Stimulated activated CD4-positive, alpha-beta T cell treated with anti-CD3 and anti-CD28 coated beads, Interleukin-2, amount 100 ng/mL, for 48 hours (primary cell): Measurements from ENCODE around the gene TMEM140.

Experiments
- DNase-seq, 2 donors: peaks; one replicate each; pipeline ENCODE4 v3.0.0-alpha.2; 2020

TMEM140 gene

DNA sequence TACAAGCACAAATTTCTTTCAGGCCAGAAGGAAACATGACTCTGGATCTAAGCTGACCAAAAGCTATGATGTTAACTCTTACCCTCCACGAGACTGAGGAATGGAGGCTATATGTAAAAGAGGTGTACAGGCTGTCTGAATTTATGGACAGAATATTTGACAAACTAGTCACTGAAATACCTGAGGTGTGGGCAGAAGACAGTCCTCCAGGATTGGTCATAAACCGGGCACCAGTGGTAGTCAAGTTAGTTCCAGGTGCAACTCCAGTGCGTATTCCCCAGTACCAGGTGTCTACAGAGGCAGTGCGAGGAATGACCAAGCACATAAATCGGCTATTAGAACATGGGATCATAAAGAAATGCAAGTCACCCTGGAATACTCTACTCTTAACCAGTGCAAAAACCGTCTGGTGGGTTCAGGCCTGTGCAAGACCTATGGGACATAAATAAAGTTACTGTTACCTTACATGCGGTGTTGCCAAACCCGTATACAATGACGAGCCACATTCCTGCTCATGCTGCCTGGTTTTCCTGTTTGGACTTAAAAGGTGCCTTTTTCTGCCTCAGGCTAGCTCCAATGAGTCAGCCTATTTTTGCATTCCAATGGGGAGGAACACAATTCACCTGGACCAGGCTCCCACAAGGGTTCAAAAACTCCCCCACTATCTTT is 29.3 kb downstream of the TMEM140 start:
- no peak for DNase-seq

- DNase-seq = no peak
Measured at GRCh38 chr7:135178364-135178763, 30.5 kb downstream of the TMEM140 start.

DNA sequence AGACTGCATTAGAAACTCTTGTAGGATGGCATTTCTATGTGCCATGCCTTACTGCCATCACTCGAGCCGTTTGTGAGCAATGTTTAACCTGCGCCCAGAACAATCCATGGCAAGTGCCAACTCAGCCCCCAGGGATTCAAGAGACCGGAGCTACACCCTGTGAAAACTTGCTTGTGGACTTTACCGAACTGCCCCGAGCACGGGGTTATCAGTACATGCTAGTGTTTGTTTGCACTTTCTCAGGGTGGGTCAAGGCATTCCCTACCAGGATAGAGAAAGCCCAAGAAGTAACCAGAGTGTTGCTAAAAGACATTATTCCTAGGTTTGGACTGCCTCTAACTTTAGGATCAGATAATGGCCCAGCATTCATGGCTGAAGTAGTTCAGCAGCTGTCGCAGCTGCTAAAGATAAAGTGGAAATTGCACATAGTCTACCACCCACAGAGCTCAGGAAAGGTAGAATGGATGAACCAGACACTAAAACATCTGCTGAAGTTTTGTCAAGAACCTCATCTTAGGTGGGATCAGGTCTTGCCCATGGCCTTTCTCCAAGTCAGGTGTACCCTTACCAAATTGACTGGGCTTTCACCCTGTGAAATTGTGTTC is 31.6 kb downstream of the TMEM140 start:
- DNase-seq = no peak

DNA sequence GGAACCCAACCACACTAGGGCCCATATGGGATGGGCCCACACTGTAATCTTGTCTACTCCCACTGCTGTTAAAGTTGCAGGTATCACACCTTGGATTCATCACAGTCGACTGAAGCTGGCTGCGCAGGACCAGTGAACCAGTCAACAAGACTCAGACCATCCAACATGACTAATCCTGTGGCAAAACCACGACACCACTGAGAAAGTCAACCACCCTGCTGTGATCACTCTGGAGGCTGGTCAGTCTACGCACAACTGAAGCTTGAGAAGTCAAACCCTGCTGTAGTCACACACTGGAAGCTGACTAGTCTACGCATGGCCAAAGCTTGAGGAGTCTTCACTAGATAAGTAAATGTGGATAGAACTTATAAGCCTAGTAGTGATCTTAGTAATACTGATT is 32.2 kb downstream of the TMEM140 start:
- DNase-seq = no peak

DNA sequence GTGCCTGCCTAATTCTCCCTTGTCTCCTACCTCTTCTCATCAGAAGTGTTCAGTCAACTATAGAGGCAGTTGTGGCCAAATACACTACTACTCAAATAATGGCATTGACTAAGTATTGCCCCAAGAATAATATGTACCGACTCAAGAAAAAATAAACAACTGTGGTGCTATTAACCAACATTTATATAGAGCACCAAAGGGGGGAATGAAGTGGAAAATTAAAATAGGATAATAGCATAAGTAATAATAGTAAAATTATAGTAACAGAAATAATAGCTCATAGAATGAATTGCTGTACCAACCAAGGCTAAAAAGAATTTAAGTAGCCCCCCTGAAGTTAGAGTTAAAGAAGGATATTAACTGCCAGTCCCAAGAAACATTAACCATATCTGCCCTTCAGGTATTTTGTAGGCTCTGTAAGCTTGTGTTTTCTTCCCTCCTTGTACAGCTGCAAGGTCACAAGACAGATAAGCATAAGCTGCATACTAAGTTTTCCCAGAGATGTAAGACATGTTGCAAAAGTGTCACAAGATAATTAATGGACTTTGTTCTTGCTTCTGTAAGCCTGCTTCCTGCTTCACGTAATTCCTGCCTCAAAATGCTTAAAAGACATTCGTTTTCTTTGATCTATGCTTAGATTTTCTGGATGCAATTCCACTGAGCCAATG is 33.5 kb downstream of the TMEM140 start:
- DNase-seq = no peak

DNA sequence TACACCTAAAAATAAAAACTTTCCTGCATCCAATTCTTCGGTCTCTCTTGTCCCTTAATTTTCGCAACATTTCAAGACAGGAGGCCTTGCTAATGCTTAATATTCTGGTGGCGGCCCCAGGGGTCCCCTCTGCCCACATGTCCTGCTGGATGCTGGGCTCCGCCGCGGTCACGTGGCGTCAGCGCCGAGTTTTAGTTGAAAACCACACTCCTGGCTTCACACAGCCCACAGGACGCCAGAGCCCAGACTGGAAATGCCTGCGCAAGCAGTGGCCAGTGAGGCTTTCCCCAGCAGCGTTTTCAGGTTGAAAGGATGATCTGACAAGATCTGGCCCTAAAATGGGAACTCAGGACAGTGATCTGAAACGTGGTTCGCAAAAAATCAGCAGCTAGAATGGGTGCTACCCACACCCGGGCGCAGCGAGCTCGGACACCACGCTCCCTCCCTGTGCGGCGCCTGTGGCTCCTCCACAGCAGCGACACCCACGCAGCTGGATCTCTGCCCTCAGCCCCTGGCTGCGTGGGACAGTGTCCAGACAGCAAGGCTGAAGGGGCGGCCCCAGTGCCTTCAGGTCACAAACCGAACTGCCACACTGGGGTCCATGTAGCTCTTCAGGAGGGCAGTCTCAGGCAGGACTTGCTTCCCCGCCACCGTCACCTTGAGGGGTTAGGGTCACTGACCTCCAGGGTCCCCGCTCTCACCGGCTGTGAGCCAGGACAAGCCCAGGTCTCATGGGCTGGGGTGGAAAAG is 34.2 kb downstream of the TMEM140 start:
- no peak for DNase-seq

DNA sequence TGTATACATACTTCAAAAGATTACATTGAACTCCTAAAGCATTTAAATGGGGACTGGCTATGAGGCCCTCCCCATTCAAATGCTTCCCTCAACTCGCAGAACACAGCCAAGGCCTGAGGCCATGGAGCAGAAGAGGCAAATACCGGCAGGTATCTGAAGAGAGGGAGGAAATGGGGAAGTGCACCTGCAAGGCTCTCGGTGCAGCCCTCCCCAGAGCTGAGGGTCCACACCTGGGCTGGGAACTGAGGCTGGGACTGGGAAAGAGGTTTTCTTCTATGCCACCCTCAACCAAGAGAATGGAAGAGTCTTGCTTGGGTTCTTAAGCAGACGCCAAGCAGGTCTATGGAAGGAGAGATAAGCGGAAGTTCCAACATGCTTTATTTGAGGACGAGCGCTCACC is 35.6 kb downstream of the TMEM140 start:
- DNase-seq = no peak

DNA sequence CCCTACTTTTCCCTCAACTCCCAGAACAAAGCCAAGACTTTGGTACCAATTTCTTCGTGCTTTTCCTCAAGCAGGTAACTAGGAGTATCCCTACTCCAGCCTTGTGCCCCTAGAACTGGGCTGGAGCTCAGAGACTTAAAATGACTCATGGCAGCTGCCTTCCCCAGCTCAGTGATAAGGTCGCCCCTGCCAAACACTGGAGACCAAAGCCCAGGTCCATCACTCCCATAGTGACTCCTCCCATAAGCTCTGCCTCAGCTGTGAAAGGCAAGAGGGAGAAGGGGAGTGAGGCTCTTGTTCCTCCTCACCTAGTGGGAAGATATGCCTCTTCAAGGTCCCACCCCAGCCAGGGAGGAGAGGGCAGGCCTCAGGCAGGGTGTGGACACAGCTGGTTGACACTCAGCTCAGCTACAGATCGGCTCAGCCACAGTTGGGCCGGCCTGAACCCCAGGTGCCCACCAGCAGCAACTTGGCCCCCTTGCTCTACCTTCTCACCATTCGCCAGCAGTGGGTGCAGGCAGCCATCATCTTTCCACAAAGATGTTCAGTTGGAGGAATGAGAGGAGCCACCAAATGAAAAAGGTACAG is 36.5 kb downstream of the TMEM140 start:
- no peak for DNase-seq

- DNase-seq = no peak
Measured at GRCh38 chr7:135185471-135186260, 37.8 kb downstream of the TMEM140 start.

GRCh38 chr7:135186261-135186540 is 38.3 kb downstream of the TMEM140 start:
- DNase-seq = no peak

- DNase-seq = no peak
Measured at GRCh38 chr7:135186841-135187253, 39.0 kb downstream of the TMEM140 start.

DNA sequence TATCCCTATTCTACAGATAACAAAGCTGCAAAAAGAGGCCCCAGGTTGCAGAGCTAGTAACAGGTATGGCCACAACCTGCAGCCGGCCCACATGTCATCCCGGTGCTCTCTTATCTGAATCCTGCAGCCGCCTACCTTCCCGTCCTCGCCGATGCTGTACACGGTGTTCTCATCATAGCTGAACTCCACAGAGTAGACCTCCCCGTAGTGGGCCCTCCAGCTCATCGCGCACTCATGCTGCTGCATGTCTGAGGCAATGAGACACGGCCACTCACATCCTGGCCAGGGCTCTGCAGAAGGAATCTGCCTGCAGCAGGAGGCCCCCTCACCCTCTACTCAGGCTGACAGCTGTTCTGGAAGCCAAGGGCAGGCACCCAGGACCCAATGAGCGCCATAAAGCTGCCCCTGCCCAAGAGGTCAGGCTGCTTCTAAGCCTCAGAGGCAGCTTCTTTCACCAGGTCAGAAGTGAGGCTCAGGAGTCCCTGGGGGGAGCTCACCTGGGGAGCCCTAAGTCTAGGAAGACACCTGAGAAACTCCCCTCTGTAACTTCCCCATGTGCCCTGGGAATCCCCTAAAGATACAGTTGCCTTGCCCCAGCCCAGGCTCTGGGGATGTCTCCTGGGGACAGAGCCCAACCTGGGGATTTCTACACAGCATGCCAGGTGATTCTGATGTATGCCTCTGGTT is 40.6 kb downstream of the TMEM140 start:
- DNase-seq = no peak

DNA sequence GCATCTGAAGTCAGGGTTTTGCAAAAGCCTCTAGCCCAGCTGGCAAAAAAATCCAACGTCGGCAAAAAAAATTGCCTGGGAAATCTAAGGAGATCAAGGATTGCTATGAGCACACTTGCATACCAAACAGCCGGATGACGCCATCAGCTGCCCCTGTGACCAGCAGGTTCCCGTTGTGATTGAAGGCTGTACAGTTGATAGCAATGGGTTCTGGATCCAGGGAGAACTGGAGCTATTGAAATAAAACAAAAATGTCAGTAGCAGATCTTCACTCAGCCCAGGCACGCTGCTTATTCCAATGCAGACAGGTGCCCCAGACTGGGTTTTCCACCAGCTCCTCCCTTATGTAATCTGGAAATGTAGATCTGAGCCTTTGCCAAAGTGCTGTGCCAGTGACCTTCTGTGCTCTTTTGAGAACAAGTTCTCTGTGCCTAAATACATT is 41.4 kb downstream of the TMEM140 start:
- DNase-seq = no peak

DNA sequence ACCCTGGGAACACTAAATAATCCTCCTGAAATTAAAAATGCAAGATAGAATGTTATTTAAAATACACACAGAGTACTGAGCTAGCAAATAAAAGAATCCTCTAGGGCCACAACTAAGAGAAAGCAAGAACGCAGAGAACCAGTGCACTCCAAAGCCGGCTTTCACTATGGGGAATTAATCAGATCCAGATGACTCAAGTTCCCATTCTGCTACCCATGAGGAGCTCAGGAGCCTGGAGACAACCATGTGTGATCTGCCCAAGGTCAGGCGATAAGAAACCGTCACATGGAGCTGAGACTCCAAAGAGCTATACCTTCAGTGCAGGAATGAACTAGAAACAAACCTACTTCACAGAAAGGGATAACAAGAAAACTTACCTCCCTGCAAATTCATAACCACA is 42.1 kb downstream of the TMEM140 start:
- no peak for DNase-seq

DNA sequence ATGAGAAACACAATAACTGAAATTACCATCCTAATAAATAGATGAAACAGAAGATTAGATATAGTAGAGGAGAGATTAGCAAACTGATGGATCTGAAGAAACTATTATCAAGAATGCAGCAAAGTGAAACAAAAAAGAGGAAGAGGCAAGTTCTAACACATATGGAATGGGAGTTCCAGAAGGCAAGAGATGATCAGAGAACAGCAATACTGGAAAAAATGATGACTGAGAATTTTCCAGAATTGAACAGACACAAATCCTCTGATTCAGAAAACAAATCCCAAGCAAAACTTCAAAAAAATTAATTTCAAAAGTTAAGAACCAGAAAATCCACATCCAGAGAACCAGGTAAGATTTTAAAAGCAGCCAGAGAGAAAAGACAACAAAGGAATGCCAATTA is 42.8 kb downstream of the TMEM140 start:
- no peak for DNase-seq

DNA sequence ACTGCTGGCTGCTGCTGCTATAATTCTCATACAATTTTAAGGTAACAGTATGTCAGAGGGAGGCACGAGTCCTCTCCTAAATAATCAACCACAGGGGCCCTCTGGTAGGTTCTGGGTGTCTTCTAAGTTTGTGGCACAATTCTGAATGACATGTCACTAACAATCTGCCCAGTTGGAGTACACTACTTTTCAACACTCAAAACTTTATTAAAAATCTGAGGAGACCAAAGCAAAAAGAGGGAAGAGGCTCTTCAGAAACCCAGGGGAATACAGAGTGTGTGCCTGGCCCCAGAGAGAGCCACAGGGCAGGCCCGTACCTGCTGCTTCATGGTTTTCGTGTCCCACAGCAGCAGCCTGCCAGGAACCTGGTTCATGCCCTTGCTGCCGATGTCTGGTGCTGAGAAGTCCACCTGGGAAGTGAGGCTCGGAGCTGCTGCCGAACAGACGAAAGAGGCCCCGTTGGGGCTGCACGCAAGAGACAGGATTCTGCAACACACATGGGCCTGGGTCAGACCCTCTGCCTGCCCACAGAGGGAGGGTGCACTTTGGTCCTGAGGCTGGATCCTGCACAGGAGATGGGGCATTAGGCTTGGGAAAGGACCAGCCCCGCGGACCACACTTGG is 45.2 kb downstream of the TMEM140 start:
- no peak for DNase-seq

DNA sequence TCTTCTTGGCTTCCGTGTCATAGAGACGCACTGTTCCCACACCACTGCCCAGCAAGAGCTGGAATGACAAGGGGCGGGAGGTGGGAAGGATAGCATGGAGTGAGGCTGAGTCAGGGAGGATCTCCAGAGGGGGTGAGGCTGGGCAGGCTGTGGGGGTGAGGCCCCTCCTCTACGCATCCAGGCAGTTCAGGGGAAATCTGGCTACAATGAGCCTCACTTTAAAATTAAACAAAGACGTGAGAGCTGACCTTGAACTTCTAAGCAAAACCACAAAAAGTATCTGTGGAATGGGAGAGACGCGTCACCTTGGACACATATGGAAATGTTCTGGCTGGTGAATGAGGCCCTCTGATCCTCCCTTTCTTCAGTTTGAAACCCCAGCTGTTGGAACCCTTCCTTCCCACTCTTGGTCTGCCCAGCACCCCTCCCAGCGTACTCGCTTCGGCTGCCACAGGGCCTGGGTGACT is 45.8 kb downstream of the TMEM140 start:
- no peak for DNase-seq

DNA sequence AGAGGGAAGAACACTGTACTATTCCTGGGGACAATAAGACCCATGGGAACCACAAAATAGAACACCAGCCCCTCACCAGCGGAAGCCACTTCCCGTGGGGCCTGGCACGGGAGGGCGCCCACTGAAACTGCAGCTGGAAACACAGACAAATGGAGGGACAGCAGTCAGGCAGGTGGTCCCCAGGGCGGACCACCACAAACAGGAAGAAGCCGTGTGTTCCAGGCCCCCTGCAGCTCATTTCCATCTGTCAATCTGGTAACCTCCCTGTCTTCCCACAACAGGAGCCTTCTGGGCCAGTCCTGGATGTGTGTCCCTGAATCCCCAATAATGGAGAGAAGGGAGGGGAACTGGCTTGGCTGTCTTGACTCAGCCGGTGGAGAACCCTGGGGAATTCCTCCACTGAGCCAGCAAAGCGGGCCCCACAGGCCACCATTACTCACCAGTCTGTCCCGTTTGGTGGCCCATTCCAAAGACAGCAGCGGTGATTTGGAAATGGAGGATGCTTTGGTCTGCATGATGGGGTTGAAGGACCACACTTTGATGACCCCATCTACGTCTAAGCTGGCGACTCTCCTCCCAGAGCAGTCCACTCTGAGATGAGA is 46.7 kb downstream of the TMEM140 start:
- no peak for DNase-seq

DNA sequence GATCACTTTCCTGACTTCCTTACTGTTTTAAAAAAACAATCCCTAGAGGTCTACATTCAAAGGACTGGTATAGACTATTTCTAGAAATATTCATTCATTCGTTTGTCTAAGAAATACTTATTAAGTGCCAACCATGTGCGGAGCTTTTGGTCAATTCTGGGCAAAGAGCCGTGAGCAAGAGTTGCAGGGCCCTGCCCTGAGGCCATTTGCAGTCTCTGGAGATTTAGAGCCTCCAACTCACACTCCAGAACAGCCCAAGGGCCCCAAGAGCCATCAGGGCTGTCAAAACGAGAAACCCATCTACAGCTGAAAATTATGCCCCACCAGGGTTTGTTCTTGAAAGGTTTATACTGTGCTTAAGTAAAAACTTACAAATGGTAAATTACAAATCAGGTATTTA is 47.3 kb downstream of the TMEM140 start:
- DNase-seq = no peak

DNA sequence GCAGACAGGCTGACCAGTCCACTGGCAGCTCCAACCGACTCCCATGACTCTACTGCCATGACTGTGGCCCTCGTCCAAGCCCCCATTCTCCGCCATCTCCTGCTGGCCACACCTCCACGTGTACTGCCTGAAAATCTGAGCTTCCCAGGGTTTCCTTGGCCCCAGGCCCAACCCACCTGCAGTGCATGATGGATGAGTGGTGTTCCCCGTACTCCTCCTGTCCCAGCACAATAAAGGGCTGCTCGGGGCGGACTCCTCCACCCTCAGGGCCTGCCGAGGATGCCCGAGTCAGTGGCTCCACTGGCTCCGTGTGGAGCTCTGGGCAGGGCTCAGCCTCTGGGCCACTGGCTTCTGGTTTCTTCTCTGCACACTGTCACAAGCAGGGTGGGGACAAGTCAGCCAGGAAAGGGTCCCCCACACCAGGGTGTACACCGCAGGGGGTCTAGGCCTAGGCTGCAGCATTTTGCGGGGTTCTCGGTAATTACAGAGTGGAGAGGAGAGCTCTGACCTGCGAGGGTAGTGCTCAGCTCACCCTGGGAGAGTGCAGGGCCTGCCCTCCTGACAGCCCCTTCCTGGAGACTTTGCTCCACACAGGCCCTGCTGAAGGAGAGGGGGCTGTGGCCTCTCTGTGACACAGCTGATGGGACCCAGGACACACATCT is 48.2 kb downstream of the TMEM140 start:
- no peak for DNase-seq
